ENCODE data around the gene PLXDC2. TPM values are rescaled to one million over a fixed set of nuclear protein-coding genes. Genes with fewer than 3 reads are reported as not detected.

Gene PLXDC2
- total RNA-seq, 1 donor from 2014 or later: 73.1 TPM

GRCh38 chr10:20002657-20003056 is 186.4 kb downstream of the PLXDC2 start:
- DNase-seq (ENCODE audit: low spot score): no peak
- Mint-ChIP-seq H3K27me3 (ENCODE audit: unreplicated experiment) (peaks cover 9% of the 10 kb centered on the region), H3K4me1 (ENCODE audit: unreplicated experiment) (peaks cover 44% of the 10 kb centered on the region), H3K27ac (ENCODE audit: unreplicated experiment) (peak overlapping the region; percentile 2), H3K4me3 (ENCODE audit: unreplicated experiment) (peak overlapping the region; percentile 21), H3K36me3 (ENCODE audit: low read depth, unreplicated experiment) (peaks cover 13% of the 10 kb centered on the region), H3K9me3 (ENCODE audit: unreplicated experiment) (no peaks in the 10 kb centered on the region)
- no peak for TF ChIP-seq CTCF (IDR thresholded peaks at IDR 0.05; ENCODE audit: unreplicated experiment)

- Mint-ChIP-seq H3K4me1 (ENCODE audit: unreplicated experiment) (peaks cover 30% of the 10 kb centered on the region), H3K4me3 (ENCODE audit: unreplicated experiment) (no peak overlapping the region), H3K27ac (ENCODE audit: unreplicated experiment) (no peak overlapping the region)
Observed at GRCh38 chr10:20004087-20004523, 187.9 kb downstream of the PLXDC2 start.

GRCh38 chr10:20005638-20006037 is 189.4 kb downstream of the PLXDC2 start:
- no peak overlapping the region for H3K27ac Mint-ChIP-seq (ENCODE audit: unreplicated experiment)
- no peak for TF ChIP-seq CTCF (IDR thresholded peaks at IDR 0.05; ENCODE audit: unreplicated experiment)
- no peaks in the 10 kb centered on the region for H3K9me3 Mint-ChIP-seq (ENCODE audit: unreplicated experiment)
- no peak overlapping the region for H3K4me3 Mint-ChIP-seq (ENCODE audit: unreplicated experiment)
- H3K4me1 Mint-ChIP-seq (ENCODE audit: unreplicated experiment): peaks cover 22% of the 10 kb centered on the region
- H3K36me3 Mint-ChIP-seq (ENCODE audit: low read depth, unreplicated experiment): peaks cover 13% of the 10 kb centered on the region
- DNase-seq (ENCODE audit: low spot score): no peak
- H3K27me3 Mint-ChIP-seq (ENCODE audit: unreplicated experiment): peaks cover 9% of the 10 kb centered on the region

More at GRCh38 chr10:20004087-20004523, 187.9 kb downstream of the PLXDC2 start:
- DNase-seq (ENCODE audit: low spot score): no peak
- Mint-ChIP-seq H3K9me3 (ENCODE audit: unreplicated experiment) (no peaks in the 10 kb centered on the region), H3K27me3 (ENCODE audit: unreplicated experiment) (peaks cover 9% of the 10 kb centered on the region), H3K36me3 (ENCODE audit: low read depth, unreplicated experiment) (peaks cover 13% of the 10 kb centered on the region)
- TF ChIP-seq CTCF (IDR thresholded peaks at IDR 0.05; ENCODE audit: unreplicated experiment): no peak

- Mint-ChIP-seq H3K27ac (ENCODE audit: unreplicated experiment) (no peak overlapping the region), H3K36me3 (ENCODE audit: low read depth, unreplicated experiment) (peaks cover 13% of the 10 kb centered on the region), H3K4me1 (ENCODE audit: unreplicated experiment) (peaks cover 20% of the 10 kb centered on the region), H3K27me3 (ENCODE audit: unreplicated experiment) (peaks cover 9% of the 10 kb centered on the region), H3K9me3 (ENCODE audit: unreplicated experiment) (no peaks in the 10 kb centered on the region), H3K4me3 (ENCODE audit: unreplicated experiment) (no peak overlapping the region)
- DNase-seq (ENCODE audit: low spot score): no peak
- no peak for TF ChIP-seq CTCF (IDR thresholded peaks at IDR 0.05; ENCODE audit: unreplicated experiment)
Observed at GRCh38 chr10:20006169-20006870, 190.1 kb downstream of the PLXDC2 start.

GRCh38 chr10:20007426-20007825 is 191.2 kb downstream of the PLXDC2 start:
- H3K27ac Mint-ChIP-seq (ENCODE audit: unreplicated experiment): no peak overlapping the region
- DNase-seq (ENCODE audit: low spot score): no peak
- no peak for TF ChIP-seq CTCF (IDR thresholded peaks at IDR 0.05; ENCODE audit: unreplicated experiment)
- H3K4me3 Mint-ChIP-seq (ENCODE audit: unreplicated experiment): no peak overlapping the region
- H3K9me3 Mint-ChIP-seq (ENCODE audit: unreplicated experiment): no peaks in the 10 kb centered on the region
- peaks cover 9% of the 10 kb centered on the region for H3K27me3 Mint-ChIP-seq (ENCODE audit: unreplicated experiment)
- peaks cover 12% of the 10 kb centered on the region for H3K36me3 Mint-ChIP-seq (ENCODE audit: low read depth, unreplicated experiment)
- peaks cover 15% of the 10 kb centered on the region for H3K4me1 Mint-ChIP-seq (ENCODE audit: unreplicated experiment)

All from endothelial cell (in vitro differentiated cells).